Gastrocnemius medialis (tissue), 4 donors: ENCODE measurements around the gene ICOS. TPM values are rescaled to one million over a fixed set of nuclear protein-coding genes. Genes with fewer than 3 reads are reported as not detected.

Source experiments
- ATAC-seq, 2 donors: fragments of 150-250 bp; one replicate each; pipeline ENCODE4 v1.9.1; 2016
- DNase-seq, 2 donors: peaks; one replicate each; pipeline ENCODE4 v3.0.0-alpha.2; 2019
- H3K27ac ChIP-seq, 4 donors: fragments of 200-600 bp; sonication (generic); 1 replicate in 1 of 4; 2 replicates in 3 of 4; pipeline ENCODE4 v1.5.1; 2016 to 2018; ENCODE audit warnings: mild to moderate bottlenecking in 2 of 4, moderate library complexity in 1 of 4
- H3K27me3 ChIP-seq, 3 donors: fragments of 200-600 bp; sonication (generic) in 2 of 3; 1 replicate in 1 of 3; 2 replicates in 2 of 3; pipeline versions ENCODE4 v1.5.1 to v1.6.0; 2016 to 2019; ENCODE audit warnings: mild to moderate bottlenecking in 1 of 3, moderate library complexity in 1 of 3
- H3K36me3 ChIP-seq, 2 donors: fragments of 200-600 bp; sonication (generic) in 1 of 2; one replicate each; pipeline ENCODE4 v1.5.1; 2017 to 2018
- H3K4me1 ChIP-seq, 2 donors: fragments of 200-600 bp; sonication (generic) in 1 of 2; one replicate each; pipeline ENCODE4 v1.5.1; 2016 to 2017; ENCODE audit warnings: mild to moderate bottlenecking in 2 of 2
- H3K4me3 ChIP-seq, 4 donors: fragments of 200-600 bp; sonication (generic) in 3 of 4; 1 replicate in 1 of 4; 2 replicates in 3 of 4; pipeline ENCODE4 v1.5.1; 2016 to 2019; ENCODE audit warnings: mild to moderate bottlenecking in 2 of 4
- H3K9me3 ChIP-seq, 3 donors: fragments of 200-600 bp; sonication (generic) in 2 of 3; 1 replicate in 1 of 3; 2 replicates in 2 of 3; pipeline ENCODE4 v1.5.1; 2016 to 2019
- POLR2A ChIP-seq, 2 donors: fragments of 450-650 bp; IDR thresholded peaks; one replicate each; pipeline ENCODE4 v1.6.1; 2017; ENCODE audit warnings: antibody characterized with exemption in 2 of 2, mild to moderate bottlenecking in 2 of 2, moderate library complexity in 2 of 2
- in situ Hi-C, 4 donors: fragments of 200-750 bp; cut with MboI; loops; one replicate each; pipeline versions ENCODE4 v1.15.0 to v1.8.0; 2017; ENCODE audit warnings: low sequenced_read_pairs in 4 of 4
- intact Hi-C: fragments of 100-400 bp; cut with DNase I; formaldehyde crosslinking; loops from one replicate; pipeline ENCODE4 v1.15.1; 2023; ENCODE audit warnings: low total_unique reads
- total RNA-seq, 4 donors: library from RNA; depleted of rRNA; stranded (reverse); fragments of >200 nt; gene quantifications; one replicate each; pipeline versions ENCODE4 v1.1.0 to v1.2.3, GENCODE V29; 2016
- TF ChIP-seq, protein P1 (sequence below), 5 experiments: fragments of 450-650 bp in 3 of 5; fragments of 200-600 bp in 2 of 5; sonication (generic) in 2 of 5; IDR thresholded peaks in 4 of 5; conservative IDR thresholded peaks in 1 of 5; 1 replicate in 4 of 5; 2 replicates in 1 of 5; pipeline ENCODE4 v1.5.1; 2016 to 2019; ENCODE audit warnings: antibody characterized with exemption in 5 of 5, mild to moderate bottlenecking in 3 of 5, moderate library complexity in 3 of 5

Gene ICOS
- total RNA-seq, 4 donors from 2014 or later = not detected

DNA sequence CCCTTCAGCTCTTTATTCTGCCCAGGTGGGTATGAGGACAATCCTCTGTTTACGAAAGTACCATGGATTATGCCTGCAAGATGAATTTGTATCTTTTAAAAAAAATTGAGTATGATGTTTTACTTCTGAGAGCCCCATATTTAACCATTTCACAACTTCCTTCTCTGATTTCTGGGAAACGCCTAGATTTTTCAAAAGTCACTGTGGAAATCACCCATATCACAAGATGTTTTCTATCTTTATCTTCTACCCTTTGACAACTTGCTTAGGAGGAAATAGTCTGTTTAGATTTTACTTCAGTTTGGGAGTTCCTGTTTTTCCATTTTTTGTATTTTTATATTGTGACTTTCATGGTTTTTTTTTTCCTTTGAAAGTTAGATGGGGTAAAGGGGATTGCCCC, 53.0 kb downstream of the ICOS start:
- no peaks in the 10 kb centered on the region for H3K36me3 ChIP-seq
- no peaks in the 10 kb centered on the region for H3K27me3 ChIP-seq
- TF ChIP-seq, protein P1, sequence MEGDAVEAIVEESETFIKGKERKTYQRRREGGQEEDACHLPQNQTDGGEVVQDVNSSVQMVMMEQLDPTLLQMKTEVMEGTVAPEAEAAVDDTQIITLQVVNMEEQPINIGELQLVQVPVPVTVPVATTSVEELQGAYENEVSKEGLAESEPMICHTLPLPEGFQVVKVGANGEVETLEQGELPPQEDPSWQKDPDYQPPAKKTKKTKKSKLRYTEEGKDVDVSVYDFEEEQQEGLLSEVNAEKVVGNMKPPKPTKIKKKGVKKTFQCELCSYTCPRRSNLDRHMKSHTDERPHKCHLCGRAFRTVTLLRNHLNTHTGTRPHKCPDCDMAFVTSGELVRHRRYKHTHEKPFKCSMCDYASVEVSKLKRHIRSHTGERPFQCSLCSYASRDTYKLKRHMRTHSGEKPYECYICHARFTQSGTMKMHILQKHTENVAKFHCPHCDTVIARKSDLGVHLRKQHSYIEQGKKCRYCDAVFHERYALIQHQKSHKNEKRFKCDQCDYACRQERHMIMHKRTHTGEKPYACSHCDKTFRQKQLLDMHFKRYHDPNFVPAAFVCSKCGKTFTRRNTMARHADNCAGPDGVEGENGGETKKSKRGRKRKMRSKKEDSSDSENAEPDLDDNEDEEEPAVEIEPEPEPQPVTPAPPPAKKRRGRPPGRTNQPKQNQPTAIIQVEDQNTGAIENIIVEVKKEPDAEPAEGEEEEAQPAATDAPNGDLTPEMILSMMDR (IDR thresholded peaks at IDR 0.05 in 4 of 5, conservative IDR thresholded peaks at IDR 0.05 in 1 of 5) = no peak
- no peak overlapping the region for H3K27ac ChIP-seq
- in situ Hi-C loops (no loop called here), intact Hi-C loops (no loop called here)
- H3K4me3 ChIP-seq = no peak overlapping the region
- DNase-seq = no peak
- H3K9me3 ChIP-seq = no peaks in the 10 kb centered on the region
- no peaks in the 10 kb centered on the region for H3K4me1 ChIP-seq
- no peak for ATAC-seq

DNA sequence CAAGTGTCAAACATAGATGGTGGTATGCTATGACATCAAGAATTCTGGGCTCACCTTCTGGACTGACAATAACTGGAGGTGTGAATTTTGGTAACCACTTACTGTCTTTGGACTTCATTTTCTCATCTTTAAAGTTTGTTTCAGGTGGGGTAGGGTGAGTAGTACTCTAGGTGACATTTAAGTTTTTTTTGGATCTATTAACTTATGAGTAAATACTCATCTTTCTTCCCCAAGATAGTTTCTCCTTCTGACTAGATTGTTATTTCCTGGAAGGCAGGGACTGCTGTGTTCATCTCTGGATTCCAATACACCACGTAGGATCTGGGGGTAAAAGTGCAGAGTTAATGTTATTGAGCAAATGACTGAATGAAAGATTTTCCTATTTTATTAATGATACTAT, 55.9 kb downstream of the ICOS start:
- Histone ChIP-seq H3K27me3 (no peaks in the 10 kb centered on the region), H3K36me3 (no peaks in the 10 kb centered on the region), H3K4me3 (no peak overlapping the region), H3K4me1 (no peaks in the 10 kb centered on the region), H3K27ac (no peak overlapping the region), H3K9me3 (no peaks in the 10 kb centered on the region)
- intact Hi-C loops = no loop called here
- in situ Hi-C loops = no loop called here
- TF ChIP-seq, protein P1 (IDR thresholded peaks at IDR 0.05 in 4 of 5, conservative IDR thresholded peaks at IDR 0.05 in 1 of 5) = no peak
- TF ChIP-seq POLR2A (IDR thresholded peaks at IDR 0.05) = no peak
- no peak for ATAC-seq
- no peak for DNase-seq

DNA sequence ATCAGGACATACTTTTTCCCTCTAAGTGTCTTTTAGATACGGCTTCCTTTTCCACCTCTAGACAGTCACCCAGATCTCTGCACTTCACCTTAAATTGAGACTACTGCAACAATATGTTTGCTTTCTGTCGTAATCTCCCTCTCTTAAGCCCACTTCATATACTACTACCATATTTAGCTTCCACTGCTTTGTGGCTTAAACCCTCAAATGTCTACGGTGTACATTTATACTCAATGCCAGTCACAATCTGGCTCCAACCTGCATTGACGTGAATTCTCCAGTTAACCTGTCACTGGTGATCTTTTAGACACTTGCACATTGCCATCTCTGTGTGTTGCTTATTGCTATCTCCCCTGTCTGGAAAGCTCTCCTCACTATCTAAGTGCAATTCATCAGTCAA, 56.4 kb downstream of the ICOS start:
- no peak overlapping the region for H3K4me3 ChIP-seq
- no peaks in the 10 kb centered on the region for H3K9me3 ChIP-seq
- TF ChIP-seq, protein P1 (IDR thresholded peaks at IDR 0.05 in 4 of 5, conservative IDR thresholded peaks at IDR 0.05 in 1 of 5) = no peak
- TF ChIP-seq POLR2A (IDR thresholded peaks at IDR 0.05) = no peak
- intact Hi-C loops = no loop called here
- DNase-seq (no peak), ATAC-seq (no peak)
- no peaks in the 10 kb centered on the region for H3K4me1 ChIP-seq
- no peaks in the 10 kb centered on the region for H3K27me3 ChIP-seq
- no peak overlapping the region for H3K27ac ChIP-seq
- in situ Hi-C loops = no loop called here
- no peaks in the 10 kb centered on the region for H3K36me3 ChIP-seq

GRCh38 chr2:203993560-203993959, 57.0 kb downstream of the ICOS start:
- no peak overlapping the region for H3K4me3 ChIP-seq
- no peak for TF ChIP-seq POLR2A (IDR thresholded peaks at IDR 0.05)
- TF ChIP-seq, protein P1 (IDR thresholded peaks at IDR 0.05 in 4 of 5, conservative IDR thresholded peaks at IDR 0.05 in 1 of 5) = no peak
- intact Hi-C loops = no loop called here
- no peak overlapping the region for H3K27ac ChIP-seq
- no peaks in the 10 kb centered on the region for H3K4me1 ChIP-seq
- in situ Hi-C loops = no loop called here
- ATAC-seq (no peak), DNase-seq (no peak)
- no peaks in the 10 kb centered on the region for H3K27me3 ChIP-seq
- H3K36me3 ChIP-seq = no peaks in the 10 kb centered on the region
- no peaks in the 10 kb centered on the region for H3K9me3 ChIP-seq

- Histone ChIP-seq H3K36me3 (no peaks in the 10 kb centered on the region), H3K4me1 (no peaks in the 10 kb centered on the region), H3K27ac (no peak overlapping the region), H3K4me3 (no peak overlapping the region), H3K9me3 (no peaks in the 10 kb centered on the region), H3K27me3 (no peaks in the 10 kb centered on the region)
- DNase-seq (no peak), ATAC-seq (no peak)
- in situ Hi-C loops = no loop called here
- intact Hi-C loops = no loop called here
- TF ChIP-seq, protein P1 (IDR thresholded peaks at IDR 0.05 in 4 of 5, conservative IDR thresholded peaks at IDR 0.05 in 1 of 5) = no peak
- TF ChIP-seq POLR2A (IDR thresholded peaks at IDR 0.05) = no peak
Measured at GRCh38 chr2:203994735-203995134, 58.2 kb downstream of the ICOS start.
